Suprapubic skin (tissue), 3 donors: ENCODE data around the gene ZNF593OS.

Experiments
- POLR2AphosphoS5 ChIP-seq, 3 donors: sonication (generic); formaldehyde crosslinking; IDR thresholded peaks; one replicate each; pipeline ENCODE4 v1.6.1; 2017; ENCODE audit warnings: antibody characterized with exemption in 3 of 3
- TF ChIP-seq, protein P1 (sequence below), 2 donors: fragments of 200-600 bp in 1 of 2; fragments of 450-650 bp in 1 of 2; sonication (generic) in 1 of 2; IDR thresholded peaks; one replicate each; pipeline ENCODE4 v1.5.1; 2016 to 2019; ENCODE audit warnings: antibody characterized with exemption in 2 of 2, mild to moderate bottlenecking in 1 of 2, moderate library complexity in 1 of 2

DNA sequence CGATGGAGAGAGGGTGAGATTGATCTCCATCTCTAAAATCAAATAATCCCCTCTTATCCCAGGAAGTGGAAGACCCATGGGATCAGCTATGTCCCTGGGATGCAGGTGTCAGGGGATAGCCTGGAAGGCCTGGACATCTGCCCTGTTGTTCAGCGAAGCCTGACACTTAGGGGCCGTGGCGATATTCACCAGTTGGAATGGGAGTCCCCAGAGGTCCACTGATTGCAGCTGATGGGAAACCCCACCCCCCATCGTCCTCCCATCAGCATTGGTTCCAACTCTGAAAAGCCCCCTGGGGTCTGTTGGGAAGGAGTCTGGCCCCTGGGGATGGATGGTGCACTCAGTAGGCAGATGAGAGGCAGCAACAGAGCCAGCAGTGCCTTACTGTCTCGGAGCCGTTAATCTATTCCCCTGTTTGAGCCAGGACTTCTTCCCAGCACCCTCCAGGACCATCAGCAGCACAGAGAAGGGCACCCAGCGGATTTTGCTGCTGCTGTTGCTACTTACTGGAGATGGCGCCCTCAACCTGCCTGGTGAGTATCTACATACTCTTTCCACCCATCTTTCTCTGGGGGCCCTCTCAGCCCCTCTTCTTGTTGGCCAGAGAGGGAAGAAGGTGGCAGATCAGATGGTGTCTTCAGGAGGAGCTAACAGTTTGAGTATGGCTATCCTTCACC is 32.1 kb upstream of the ZNF593OS start:
- TF ChIP-seq, protein P1, sequence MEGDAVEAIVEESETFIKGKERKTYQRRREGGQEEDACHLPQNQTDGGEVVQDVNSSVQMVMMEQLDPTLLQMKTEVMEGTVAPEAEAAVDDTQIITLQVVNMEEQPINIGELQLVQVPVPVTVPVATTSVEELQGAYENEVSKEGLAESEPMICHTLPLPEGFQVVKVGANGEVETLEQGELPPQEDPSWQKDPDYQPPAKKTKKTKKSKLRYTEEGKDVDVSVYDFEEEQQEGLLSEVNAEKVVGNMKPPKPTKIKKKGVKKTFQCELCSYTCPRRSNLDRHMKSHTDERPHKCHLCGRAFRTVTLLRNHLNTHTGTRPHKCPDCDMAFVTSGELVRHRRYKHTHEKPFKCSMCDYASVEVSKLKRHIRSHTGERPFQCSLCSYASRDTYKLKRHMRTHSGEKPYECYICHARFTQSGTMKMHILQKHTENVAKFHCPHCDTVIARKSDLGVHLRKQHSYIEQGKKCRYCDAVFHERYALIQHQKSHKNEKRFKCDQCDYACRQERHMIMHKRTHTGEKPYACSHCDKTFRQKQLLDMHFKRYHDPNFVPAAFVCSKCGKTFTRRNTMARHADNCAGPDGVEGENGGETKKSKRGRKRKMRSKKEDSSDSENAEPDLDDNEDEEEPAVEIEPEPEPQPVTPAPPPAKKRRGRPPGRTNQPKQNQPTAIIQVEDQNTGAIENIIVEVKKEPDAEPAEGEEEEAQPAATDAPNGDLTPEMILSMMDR (IDR thresholded peaks at IDR 0.05) = no peak
- TF ChIP-seq POLR2AphosphoS5 (IDR thresholded peaks at IDR 0.05) = no peak
